Measurements from ENCODE around the gene CYTH4.

The CYTH4 gene

DNA sequence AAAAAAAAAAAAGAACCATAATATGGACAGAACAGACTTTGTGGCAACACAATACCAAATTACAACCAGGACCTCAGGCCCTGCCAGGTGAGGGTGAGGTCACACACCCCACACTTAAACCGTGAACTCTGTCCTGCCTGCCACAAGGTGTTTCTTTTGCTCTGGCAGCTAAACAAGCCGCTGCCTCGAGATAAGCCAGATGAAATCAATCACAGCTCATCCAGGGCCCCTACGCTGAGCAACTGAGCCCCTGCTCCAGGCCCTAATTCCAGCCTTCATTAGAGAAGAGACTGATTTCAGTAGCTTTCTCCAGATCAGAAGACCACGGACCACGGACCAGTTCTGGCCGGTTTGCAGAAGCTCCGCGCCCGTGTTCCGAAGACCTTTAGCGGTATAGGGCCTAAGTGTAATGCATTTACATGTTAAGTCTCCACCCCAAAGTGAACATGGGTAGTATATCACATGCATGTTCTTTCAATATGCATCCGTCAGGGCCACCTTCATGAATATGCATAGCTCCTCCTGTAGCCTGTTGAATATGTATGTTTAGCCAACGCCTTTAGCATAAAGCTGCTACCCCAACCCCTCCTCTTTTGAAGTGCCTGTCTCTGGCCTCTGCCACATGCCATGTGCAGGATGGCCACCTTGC, 23.4 kb upstream of the CYTH4 start:
- ATAC-seq (no peak), DNase-seq (no peak)
- peaks cover 46% of the 10 kb centered on the region for H3K4me1 Mint-ChIP-seq
- H3K4me3 Mint-ChIP-seq, result no peak overlapping the region
- H3K9me3 Mint-ChIP-seq, result no peaks in the 10 kb centered on the region
- no peaks in the 10 kb centered on the region for H3K36me3 Mint-ChIP-seq (ENCODE audit: low read depth)
- H3K27ac Mint-ChIP-seq, result no peak overlapping the region
- H3K27me3 Mint-ChIP-seq, result peaks cover 3% of the 10 kb centered on the region

DNA sequence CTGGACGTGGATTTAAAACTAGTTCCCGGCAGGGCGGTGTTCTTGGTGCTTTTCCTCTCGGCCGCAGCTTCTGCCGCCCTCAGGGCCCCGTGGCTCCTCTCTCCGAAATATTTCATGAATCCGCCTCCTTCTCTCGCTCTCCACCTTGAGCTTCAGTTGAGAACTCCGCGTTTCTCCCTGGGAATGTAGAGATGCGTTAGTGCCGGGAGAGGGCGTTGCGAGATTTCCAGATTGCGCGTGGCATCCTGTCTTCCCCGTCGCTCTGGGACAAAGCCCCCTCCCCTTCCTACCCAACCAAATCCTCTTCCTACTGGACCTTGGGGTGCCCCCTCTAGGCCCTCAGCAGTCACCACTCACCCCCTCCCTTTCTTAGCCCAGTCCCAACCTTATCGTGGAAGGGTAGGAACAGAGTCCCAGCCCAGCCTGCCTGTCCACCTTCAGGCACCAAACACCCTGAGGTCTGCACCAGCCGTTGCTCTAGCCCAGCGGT, 22.7 kb upstream of the CYTH4 start:
- Mint-ChIP-seq H3K27ac (no peak overlapping the region), H3K9me3 (peaks cover 6% of the 10 kb centered on the region), H3K4me3 (no peak overlapping the region), H3K27me3 (peaks cover 3% of the 10 kb centered on the region), H3K36me3 (ENCODE audit: low read depth) (no peaks in the 10 kb centered on the region), H3K4me1 (peaks cover 43% of the 10 kb centered on the region)
- DNase-seq (no peak), ATAC-seq (no peak)

DNA sequence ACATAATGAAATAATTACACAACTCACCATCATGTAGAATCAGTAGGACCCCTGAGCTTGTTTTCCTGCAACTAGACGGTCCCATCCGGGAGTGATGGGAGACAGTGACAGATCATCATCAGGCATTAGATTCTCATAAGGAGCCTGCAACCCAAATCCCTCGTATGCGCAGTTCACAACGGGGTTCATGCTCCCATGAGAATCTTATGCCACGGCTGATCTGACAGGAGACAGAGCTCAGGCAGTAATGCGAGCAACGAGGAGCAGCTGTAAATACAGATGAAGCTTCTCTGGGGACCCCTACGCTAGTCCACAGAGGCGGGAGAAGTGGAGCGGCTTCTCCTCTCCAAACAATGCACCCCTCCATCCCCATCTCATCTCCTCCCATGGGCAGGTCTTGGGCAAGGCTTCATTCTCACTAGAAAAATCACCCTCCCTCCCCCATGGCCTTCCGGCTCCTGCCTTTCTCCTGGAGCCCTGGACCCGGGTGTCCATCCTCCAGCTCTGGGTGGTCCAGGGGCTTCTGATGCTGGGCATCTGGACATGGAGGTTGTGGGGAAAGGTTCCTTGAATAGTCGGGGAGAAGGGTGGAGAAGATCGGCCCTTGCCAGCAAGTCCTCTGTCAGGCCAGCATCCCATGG, 22.0 kb upstream of the CYTH4 start:
- no peaks in the 10 kb centered on the region for H3K36me3 Mint-ChIP-seq (ENCODE audit: low read depth)
- no peak for ATAC-seq
- peaks cover 37% of the 10 kb centered on the region for H3K4me1 Mint-ChIP-seq
- peaks cover 7% of the 10 kb centered on the region for H3K9me3 Mint-ChIP-seq
- no peak overlapping the region for H3K27ac Mint-ChIP-seq
- no peak for DNase-seq
- no peak overlapping the region for H3K4me3 Mint-ChIP-seq
- H3K27me3 Mint-ChIP-seq, result peaks cover 3% of the 10 kb centered on the region

DNA sequence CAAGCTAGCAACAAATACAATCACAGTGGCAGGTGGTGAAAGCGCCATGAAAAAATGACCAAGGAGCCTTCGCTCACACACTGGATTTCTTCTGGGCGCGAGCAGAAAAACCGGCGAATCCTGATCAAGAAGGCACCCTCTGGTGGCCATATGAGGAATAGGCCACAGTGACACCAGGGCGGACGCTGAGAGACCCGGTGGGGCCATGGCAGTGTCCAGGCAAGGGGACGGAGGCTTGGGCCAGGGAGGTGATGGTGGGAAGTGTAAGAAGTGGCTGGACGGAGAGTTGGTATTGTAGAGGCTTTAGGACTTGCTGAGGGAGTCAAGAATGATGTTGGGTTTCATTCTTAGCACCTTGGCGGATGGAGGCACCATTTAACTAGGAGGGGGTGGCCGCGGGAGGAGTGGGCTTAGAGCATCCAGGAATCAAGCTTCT, 21.4 kb upstream of the CYTH4 start:
- H3K4me3 Mint-ChIP-seq, result no peak overlapping the region
- H3K4me1 Mint-ChIP-seq, result peaks cover 32% of the 10 kb centered on the region
- H3K9me3 Mint-ChIP-seq, result peaks cover 7% of the 10 kb centered on the region
- peak; percentile 57 for ATAC-seq
- no peaks in the 10 kb centered on the region for H3K36me3 Mint-ChIP-seq (ENCODE audit: low read depth)
- H3K27ac Mint-ChIP-seq, result peak overlapping the region; percentile 1
- H3K27me3 Mint-ChIP-seq, result peaks cover 3% of the 10 kb centered on the region
- DNase-seq, result peak; percentile 72

DNA sequence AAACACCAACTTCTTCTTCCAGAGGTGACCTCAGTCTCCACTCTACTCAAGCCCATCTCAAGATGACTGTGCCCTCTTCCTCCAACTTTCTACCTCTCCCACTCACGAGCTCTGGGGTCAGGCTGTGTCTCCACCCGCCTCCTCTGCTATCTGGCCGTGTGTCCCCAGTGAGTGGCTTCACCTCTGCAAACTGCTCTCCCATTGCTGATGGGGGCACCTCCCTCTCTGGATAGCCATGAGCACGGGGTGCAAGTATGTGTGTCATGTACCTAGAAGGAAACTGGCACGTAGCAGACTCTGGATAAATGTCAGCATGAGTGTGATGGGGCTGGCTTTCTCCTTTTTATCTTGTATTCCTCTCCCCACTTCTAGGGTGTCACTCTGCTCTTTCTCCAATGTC, 20.0 kb upstream of the CYTH4 start:
- no peak for DNase-seq
- Mint-ChIP-seq H3K4me3 (no peak overlapping the region), H3K36me3 (ENCODE audit: low read depth) (no peaks in the 10 kb centered on the region), H3K4me1 (peaks cover 32% of the 10 kb centered on the region), H3K27ac (no peak overlapping the region), H3K9me3 (peaks cover 7% of the 10 kb centered on the region), H3K27me3 (peaks cover 3% of the 10 kb centered on the region)
- no peak for ATAC-seq

DNA sequence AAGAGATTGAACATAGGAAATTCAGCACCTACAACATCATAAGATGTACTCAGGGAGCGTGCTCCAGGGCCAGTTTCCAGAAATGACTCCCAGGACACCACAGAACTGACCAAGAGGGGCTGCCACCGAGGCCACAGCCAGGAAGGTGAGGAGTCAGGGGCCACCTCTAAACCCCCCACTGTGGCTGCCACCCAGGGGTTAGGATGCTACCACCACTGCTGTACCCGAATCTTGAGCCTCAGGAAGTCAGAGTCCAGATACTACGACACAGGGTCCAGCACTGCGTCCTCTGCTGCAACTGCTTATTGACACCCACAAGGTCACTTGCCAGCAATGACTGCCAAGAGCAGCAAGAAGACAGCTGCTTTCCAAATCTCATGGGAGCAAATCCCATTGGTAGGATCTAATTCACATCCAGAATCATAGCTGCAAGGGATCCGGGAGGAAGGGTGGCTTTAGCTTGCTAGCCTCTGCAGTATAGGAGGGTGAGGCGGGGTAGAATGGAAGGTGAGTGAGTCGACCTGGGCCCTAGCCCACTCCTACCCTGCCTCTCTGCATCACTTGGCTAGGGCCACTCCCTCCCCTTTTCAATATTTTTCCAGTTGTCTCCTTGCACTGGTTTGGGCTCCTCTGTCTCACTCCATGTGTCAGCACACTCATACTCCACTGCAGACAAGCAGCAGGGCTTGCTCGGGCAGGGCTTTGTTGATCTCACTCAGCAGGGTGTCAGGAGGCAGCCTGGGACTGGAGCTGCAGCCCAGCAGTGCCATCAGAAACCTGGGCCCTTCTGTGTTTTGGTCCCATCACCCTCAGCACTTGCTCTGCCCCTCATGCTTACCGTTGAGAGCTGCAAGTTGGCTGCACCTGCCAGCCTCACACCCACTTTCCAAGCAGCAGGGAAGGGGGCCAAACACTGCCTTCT, 18.1 kb upstream of the CYTH4 start:
- no peak overlapping the region for H3K27ac Mint-ChIP-seq
- H3K4me3 Mint-ChIP-seq, result no peak overlapping the region
- DNase-seq (no peak), ATAC-seq (no peak)
- H3K9me3 Mint-ChIP-seq, result peaks cover 7% of the 10 kb centered on the region
- H3K27me3 Mint-ChIP-seq, result peaks cover 3% of the 10 kb centered on the region
- peaks cover 36% of the 10 kb centered on the region for H3K4me1 Mint-ChIP-seq
- H3K36me3 Mint-ChIP-seq (ENCODE audit: low read depth), result no peaks in the 10 kb centered on the region

DNA sequence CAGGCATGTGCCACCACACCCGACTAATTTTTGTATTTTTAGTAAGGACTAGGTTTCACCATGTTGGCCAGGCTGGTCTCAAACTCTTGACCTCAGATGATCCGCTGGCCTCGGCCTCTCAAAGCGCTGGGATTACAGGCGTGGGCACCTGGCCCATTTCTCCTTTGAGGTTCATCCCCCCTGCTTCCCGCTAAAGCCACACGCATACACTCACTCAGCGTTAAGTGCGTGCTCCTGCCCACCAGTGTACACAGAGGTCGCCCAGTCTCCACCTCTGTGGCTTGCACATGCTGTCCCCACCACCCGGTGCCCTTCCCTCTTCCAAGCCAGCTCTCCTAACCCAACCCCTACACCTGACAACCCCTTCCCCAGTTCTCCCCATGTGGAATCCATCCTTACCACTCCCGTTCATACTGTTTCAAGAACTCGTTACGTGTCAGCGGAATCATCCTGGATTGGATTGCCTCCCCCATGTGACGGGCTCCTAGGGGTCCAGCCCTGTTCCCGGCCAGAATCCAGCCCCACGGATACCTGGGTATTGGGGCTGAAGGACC, 15.7 kb upstream of the CYTH4 start:
- ATAC-seq (peak; percentile 35), DNase-seq (no peak)
- Mint-ChIP-seq H3K27me3 (peaks cover 3% of the 10 kb centered on the region), H3K4me3 (peak overlapping the region; percentile 82), H3K36me3 (ENCODE audit: low read depth) (no peaks in the 10 kb centered on the region), H3K4me1 (peaks cover 33% of the 10 kb centered on the region), H3K9me3 (peaks cover 7% of the 10 kb centered on the region), H3K27ac (peak overlapping the region; percentile 71)

DNA sequence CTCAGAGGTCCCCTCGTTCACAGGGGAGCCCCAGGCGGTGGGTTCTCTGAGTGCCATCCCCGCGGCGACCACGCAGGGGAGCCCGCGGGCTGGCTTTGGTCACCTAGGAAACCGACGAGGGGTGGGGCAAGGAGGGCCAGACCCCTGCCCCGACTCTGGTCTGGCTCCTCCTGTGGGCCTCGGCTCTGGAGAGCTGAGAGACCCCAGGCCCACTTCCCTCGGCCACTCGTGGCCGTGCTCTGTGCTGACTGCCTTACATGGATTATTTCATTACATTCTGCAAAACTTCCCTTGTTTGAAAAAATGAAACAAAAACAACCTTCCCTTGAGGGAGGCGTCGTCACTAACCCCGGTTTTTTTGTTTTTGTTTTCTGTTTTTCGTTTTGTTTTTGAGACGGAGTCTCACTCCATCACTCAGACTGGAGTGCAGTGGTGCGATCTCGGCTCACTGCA, 15.1 kb upstream of the CYTH4 start:
- ATAC-seq (peak; percentile 78), DNase-seq (peak; percentile 79)
- Mint-ChIP-seq H3K27me3 (peaks cover 3% of the 10 kb centered on the region), H3K9me3 (peaks cover 7% of the 10 kb centered on the region), H3K4me3 (peak overlapping the region; percentile 82), H3K4me1 (peaks cover 36% of the 10 kb centered on the region), H3K27ac (peak overlapping the region; percentile 71), H3K36me3 (ENCODE audit: low read depth) (no peaks in the 10 kb centered on the region)

DNA sequence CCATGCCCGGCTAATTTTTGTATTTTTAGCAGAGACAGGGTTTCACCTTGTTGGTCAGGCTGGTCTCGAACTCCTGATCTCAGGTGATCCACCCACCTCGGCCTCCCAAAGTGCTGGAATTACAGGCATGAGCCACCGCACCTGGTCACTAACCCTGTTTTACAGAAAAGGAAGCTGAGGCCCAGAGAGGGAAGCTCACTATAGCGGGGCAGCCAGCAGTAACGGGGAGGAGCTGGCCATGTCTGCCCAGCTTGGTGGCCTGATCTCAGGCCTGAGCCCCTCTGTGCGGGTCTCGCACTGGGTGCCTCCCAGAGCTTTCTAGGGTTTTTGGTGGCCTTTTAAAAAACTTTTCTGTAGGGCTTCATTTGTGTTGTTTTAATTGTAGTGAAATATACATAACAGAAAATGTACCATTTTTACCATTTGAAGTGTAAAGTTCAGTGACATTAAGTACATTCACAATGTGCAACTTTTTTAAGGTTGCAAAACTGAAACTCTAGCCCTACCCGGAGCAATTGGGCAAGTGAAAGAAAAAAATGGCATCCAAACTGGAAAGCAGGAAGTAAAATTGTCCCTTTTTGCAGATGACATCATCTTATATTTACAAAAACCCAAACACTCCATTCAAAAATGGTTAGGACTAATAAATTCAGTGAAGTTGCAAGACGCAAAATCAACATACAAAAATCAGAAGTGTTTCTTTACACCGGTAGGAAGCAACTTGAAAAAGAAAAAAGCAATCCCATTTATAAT, 14.5 kb upstream of the CYTH4 start:
- ATAC-seq (no peak), DNase-seq (no peak)
- Mint-ChIP-seq H3K27ac (peak overlapping the region; percentile 71), H3K27me3 (no peaks in the 10 kb centered on the region), H3K4me1 (peaks cover 37% of the 10 kb centered on the region), H3K36me3 (ENCODE audit: low read depth) (no peaks in the 10 kb centered on the region), H3K4me3 (peak overlapping the region; percentile 82), H3K9me3 (peaks cover 7% of the 10 kb centered on the region)

DNA sequence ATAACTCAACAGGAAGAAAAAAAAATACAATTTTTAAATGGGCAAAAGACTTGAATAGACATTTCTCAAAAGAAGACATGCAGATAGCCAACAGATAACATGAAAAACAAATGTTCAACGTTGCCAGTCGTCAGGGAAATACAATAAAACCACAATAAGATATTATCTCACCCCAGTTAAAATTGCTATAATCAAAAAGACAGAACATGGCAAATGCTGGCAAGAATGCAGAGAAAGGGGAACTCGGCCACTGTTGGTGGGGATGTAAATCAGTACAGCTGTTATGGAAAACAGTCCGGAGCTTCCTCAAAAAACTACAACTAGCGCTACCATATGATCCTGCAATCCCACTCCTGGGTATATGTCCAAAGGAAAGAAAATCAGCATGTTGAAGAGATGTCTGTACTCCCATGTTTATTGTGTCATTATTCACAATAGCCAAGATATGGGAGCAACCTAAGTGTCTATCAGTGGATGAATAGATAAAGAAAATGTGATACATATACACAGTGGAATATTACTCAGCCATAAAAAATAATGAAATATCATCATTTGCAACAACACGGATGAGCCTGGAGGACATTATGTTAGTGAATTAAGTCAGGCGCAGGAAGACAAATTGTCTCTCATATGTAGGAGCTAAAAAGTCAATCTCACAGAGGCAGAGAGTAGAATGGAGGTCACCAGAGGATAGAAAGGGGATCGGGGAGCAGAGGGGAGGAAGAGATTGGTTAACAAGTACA, 12.2 kb upstream of the CYTH4 start:
- H3K27me3 Mint-ChIP-seq, result no peaks in the 10 kb centered on the region
- H3K4me3 Mint-ChIP-seq, result no peak overlapping the region
- H3K4me1 Mint-ChIP-seq, result peaks cover 55% of the 10 kb centered on the region
- no peak for ATAC-seq
- H3K36me3 Mint-ChIP-seq (ENCODE audit: low read depth), result no peaks in the 10 kb centered on the region
- H3K9me3 Mint-ChIP-seq, result no peaks in the 10 kb centered on the region
- no peak overlapping the region for H3K27ac Mint-ChIP-seq
- DNase-seq, result no peak

DNA sequence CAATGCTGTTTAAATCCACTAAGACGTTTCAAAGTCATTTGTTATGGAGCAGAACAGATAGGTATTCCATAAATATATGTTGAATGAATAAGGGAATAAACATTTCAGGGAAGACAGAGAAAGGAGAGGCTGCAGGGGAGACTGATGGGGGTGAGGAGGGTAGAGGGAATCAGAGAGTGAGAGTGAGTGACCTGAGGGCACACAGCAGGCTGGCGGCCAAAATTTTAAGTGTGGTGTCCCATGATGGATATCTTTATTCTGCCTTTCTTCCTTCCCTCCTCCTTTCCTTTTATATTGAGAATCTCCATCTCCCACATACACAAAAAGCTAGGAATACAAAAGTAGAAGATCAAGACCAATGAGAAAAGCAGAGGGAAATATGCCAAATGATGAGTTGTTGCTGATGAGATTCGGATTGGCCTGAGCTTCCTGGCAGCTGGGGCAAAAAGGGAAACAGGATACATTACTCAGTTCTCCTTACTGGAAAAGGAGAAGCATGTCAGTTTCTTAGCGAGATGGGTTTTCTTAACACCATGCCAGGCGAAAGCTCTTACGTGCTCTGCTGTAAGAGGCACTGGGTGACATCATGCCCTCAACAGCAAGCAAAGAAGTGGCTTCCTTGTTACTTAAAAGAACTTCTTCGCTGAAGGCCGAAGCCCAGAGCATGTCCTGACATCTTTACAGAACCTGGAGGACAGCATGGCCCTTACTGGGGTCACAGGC, 11.2 kb upstream of the CYTH4 start:
- Mint-ChIP-seq H3K27me3 (no peaks in the 10 kb centered on the region), H3K27ac (no peak overlapping the region), H3K4me1 (peaks cover 63% of the 10 kb centered on the region), H3K9me3 (no peaks in the 10 kb centered on the region), H3K4me3 (no peak overlapping the region), H3K36me3 (ENCODE audit: low read depth) (no peaks in the 10 kb centered on the region)
- ATAC-seq, result no peak
- no peak for DNase-seq

DNA sequence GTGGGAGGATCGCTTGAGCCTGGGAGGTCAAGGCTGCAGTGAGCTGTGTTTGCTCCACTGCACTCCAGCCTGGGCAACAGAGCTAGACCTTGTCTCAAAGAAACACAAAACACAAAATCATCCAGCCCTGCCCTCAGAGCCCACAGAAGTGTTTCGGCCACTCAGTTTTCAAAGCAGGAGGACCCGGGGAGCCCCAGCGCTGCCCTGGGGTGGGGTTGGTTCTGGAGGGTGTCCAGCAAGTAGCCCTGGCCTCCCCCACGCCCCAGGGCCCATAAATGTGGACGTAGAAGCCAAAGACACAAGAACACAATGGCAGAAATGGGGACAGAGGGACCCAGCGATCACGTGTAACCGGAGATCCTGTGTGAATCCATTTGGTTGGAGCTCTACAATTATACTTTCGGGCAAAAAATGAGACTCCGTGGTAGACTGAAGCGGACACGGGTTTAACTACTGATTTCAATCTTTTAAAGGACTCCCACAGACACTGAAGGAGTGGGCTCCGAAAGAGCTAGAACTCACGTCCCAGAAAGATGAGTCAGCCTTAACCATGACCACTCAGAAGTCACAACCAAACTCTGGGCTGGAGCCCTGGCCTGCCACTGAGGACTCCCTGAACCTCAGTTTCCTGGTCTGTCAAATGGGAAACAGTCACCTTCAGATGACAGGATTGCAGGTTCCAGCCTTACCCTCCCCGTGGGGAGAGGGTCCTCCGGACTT, 9.0 kb upstream of the CYTH4 start:
- DNase-seq, result no peak

More for the DNA sequence above, 9.0 kb upstream of the CYTH4 start:
- Mint-ChIP-seq H3K4me1 (peaks cover 60% of the 10 kb centered on the region), H3K36me3 (ENCODE audit: low read depth) (no peaks in the 10 kb centered on the region), H3K27me3 (peaks cover 3% of the 10 kb centered on the region), H3K9me3 (no peaks in the 10 kb centered on the region), H3K27ac (peak overlapping the region; percentile 24), H3K4me3 (no peak overlapping the region)
- ATAC-seq, result peak; percentile 79
